ENCODE data around the gene EAPP. TPM values are rescaled to one million over a fixed set of nuclear protein-coding genes. Genes with fewer than 3 reads are reported as not detected.
"Not testable (repeated sequence)": the region's sequence is repeated elsewhere in the genome, so short reads cannot be mapped to it uniquely, and the experiment has no call there.

The EAPP gene
- total RNA-seq, 3 donors from 2014 or later, result 34.8 to 38.9 (median 35.7) TPM

DNA sequence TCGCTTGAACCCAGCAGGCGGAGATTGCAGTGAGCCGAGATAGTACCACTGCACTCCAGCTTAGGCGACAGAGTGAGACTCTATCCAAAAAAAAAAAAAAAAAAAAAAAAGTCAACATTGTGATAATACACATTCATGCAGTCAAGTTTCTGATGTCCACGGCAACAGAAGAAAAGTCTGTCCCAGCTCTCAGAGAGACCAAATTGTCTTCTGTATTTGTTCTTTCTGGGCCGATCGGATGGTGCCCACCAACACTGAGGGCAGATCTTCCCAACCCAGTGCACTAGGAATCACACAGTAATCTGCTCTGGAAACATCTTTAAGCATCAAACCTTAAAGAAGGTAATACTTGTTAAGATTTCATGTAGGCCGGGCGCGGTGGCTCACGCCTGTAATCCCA is 31.6 kb downstream of the EAPP start:
- no peaks in the 10 kb centered on the region for H3K4me1 Mint-ChIP-seq (ENCODE audit: low read depth)
- no peak for DNase-seq
- H3K27me3 Mint-ChIP-seq (ENCODE audit: low read depth), result no peaks in the 10 kb centered on the region
- ATAC-seq, result no peak
- H3K9me3 Mint-ChIP-seq, result no peaks in the 10 kb centered on the region
- H3K4me3 Mint-ChIP-seq, result no peak overlapping the region
- no peaks in the 10 kb centered on the region for H3K36me3 Mint-ChIP-seq (ENCODE audit: insufficient read depth)

DNA sequence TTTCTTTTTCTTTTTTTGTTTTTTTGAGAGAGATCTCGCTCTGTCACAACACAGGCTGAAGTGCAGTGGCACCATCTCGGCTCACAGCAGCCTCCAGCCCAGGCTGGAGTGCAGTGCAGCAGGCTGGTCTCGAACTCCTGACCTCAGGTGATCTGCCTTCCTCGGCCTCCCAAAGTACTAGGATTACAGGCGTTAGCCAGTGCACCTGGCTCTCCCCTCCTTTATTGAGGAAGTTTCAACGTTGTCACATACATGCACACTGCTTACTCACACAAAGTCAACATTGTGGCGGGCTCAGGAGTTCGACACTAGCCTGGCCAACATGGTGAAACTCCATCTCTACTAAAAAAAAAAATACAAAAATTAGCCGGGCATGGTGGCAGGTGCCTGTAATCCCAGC is 32.0 kb downstream of the EAPP start:
- H3K27me3 Mint-ChIP-seq (ENCODE audit: low read depth), result no peaks in the 10 kb centered on the region
- ATAC-seq (no peak), DNase-seq (no peak)
- H3K4me1 Mint-ChIP-seq (ENCODE audit: low read depth), result no peaks in the 10 kb centered on the region
- H3K36me3 Mint-ChIP-seq (ENCODE audit: insufficient read depth), result no peaks in the 10 kb centered on the region
- no peak overlapping the region for H3K4me3 Mint-ChIP-seq
- H3K9me3 Mint-ChIP-seq, result no peaks in the 10 kb centered on the region

DNA sequence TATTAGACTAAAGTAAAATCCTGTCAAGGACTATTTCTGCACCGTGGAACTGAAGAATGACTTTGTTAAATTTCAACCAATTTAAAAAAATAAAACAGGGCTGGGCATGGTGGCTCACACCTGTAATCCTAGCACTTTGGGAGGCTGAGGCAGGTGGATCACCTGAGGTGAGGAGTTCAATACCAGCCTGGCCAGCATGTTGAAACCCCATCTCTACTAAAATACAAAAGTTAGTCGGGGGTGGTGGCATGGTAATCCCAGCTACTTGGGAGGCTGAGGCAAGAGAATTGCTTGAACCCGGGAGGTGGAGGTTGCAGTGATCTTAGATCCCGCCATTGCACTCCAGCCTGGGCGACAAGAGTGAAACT is 34.4 kb downstream of the EAPP start:
- H3K9me3 Mint-ChIP-seq; H3K27me3 Mint-ChIP-seq (ENCODE audit: low read depth): not testable (repeated sequence)

DNA sequence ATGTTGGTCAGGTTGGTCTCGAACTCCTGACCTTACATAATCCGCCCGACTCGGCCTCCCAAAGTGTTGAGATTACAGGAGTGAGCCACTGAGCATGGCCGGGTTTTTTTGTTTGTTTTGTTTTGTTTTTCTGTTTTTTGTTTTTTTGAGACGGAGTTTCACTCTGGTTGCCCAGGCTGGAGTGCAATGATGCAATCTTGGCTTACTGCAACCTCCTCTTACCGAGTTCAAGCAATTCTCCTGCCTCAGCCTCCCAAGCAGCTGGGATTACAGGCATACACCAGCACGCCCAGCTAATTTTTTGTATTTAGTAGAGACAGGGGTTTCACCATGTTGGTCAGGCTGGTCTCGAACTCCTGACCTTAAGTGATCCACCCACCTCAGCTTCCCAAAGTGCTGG is 35.5 kb downstream of the EAPP start:
- not testable (repeated sequence) for H3K4me3 Mint-ChIP-seq; ATAC-seq; DNase-seq; H3K4me1 Mint-ChIP-seq (ENCODE audit: low read depth); H3K36me3 Mint-ChIP-seq (ENCODE audit: insufficient read depth); H3K27me3 Mint-ChIP-seq (ENCODE audit: low read depth); H3K9me3 Mint-ChIP-seq

More for the DNA sequence above, 34.4 kb downstream of the EAPP start:
- DNase-seq; ATAC-seq; H3K4me1 Mint-ChIP-seq (ENCODE audit: low read depth); H3K36me3 Mint-ChIP-seq (ENCODE audit: insufficient read depth); H3K4me3 Mint-ChIP-seq: not testable (repeated sequence)

DNA sequence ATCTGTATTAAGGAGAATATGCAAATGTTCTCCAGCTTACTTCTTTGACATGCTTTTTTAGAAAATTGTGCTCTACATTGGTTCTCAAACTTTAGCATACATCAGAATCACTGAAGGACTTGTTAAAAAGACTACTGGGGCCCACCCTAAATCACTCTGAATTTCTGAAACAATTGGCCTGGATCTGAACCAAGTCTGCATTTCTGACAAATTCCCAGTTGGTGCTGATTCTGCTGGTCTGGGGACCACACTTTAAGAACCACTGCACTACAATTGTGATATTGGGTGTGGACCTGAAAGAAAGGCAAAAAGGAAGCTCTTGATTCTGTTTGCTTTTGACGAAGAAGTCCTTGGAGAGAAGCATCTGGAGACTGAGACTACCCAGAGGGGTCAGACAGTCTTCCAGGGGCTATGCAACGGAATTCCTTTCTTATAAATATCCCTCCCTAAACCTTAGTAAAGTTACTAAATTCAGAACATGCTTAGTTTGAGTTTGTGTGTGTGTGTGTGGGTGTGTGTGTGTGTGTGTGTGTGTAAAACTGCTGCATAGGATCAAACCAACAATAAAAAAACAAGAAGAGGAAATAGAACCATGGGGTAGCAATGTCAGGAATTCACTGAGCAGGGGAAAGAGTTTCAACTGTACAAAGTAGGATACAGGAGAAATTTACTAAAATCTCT is 36.8 kb downstream of the EAPP start:
- DNase-seq (no peak), ATAC-seq (no peak)
- H3K4me3 Mint-ChIP-seq, result no peak overlapping the region
- H3K27me3 Mint-ChIP-seq (ENCODE audit: low read depth), result no peaks in the 10 kb centered on the region
- H3K4me1 Mint-ChIP-seq (ENCODE audit: low read depth), result no peaks in the 10 kb centered on the region
- no peaks in the 10 kb centered on the region for H3K36me3 Mint-ChIP-seq (ENCODE audit: insufficient read depth)
- no peaks in the 10 kb centered on the region for H3K9me3 Mint-ChIP-seq

DNA sequence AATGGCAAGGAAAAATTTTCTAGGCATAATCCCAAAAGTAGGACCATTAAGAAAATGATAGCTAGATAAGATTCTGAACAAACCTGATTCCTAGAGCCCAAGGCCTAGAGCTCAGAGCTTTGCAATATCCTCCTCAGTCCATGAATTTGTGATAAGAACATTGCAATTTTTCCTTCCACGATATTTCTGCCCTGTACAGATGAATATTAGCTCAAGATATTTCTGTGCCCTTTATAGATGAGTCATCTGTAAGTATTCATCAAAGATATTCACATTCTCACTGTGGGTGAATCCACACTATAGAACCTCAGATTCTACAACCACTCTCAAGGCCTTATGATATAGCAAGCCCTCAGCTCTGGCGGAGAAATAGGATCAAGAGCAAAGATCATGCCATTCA is 37.5 kb downstream of the EAPP start:
- DNase-seq (no peak), ATAC-seq (no peak)
- no peaks in the 10 kb centered on the region for H3K4me1 Mint-ChIP-seq (ENCODE audit: low read depth)
- no peak overlapping the region for H3K4me3 Mint-ChIP-seq
- H3K27me3 Mint-ChIP-seq (ENCODE audit: low read depth), result no peaks in the 10 kb centered on the region
- H3K36me3 Mint-ChIP-seq (ENCODE audit: insufficient read depth), result no peaks in the 10 kb centered on the region
- H3K9me3 Mint-ChIP-seq, result no peaks in the 10 kb centered on the region

DNA sequence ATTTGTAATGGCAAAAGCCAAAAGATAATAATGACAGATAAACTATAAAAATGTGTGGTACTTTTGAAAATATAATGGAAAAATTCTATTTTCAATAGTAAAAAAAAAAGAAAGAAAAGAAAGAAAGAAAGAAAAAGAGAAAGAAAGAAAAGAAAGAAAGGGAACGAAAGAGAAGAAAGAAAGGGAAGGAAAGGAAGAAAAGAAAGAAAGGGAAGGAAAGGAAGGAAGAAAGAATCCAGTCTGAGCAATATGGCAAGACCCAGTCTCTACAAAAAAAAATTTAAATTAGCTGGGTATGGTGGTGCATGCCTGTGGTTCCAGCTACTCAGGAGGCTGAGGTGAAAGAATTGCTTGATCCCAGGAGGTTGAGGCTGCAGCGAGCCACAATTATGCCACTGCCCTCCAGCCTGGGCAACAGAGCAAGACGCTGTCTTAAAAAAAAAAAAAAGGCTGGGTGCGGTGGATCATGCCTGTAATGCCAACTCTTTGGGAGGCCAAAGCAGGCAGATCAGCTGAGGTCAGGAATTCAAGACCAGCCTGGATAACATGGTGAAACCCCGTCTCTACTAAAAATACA is 38.4 kb downstream of the EAPP start:
- Mint-ChIP-seq H3K27me3 (ENCODE audit: low read depth) (no peaks in the 10 kb centered on the region), H3K4me1 (ENCODE audit: low read depth) (no peaks in the 10 kb centered on the region), H3K4me3 (no peak overlapping the region), H3K36me3 (ENCODE audit: insufficient read depth) (no peaks in the 10 kb centered on the region), H3K9me3 (no peaks in the 10 kb centered on the region)
- DNase-seq (no peak), ATAC-seq (no peak)

DNA sequence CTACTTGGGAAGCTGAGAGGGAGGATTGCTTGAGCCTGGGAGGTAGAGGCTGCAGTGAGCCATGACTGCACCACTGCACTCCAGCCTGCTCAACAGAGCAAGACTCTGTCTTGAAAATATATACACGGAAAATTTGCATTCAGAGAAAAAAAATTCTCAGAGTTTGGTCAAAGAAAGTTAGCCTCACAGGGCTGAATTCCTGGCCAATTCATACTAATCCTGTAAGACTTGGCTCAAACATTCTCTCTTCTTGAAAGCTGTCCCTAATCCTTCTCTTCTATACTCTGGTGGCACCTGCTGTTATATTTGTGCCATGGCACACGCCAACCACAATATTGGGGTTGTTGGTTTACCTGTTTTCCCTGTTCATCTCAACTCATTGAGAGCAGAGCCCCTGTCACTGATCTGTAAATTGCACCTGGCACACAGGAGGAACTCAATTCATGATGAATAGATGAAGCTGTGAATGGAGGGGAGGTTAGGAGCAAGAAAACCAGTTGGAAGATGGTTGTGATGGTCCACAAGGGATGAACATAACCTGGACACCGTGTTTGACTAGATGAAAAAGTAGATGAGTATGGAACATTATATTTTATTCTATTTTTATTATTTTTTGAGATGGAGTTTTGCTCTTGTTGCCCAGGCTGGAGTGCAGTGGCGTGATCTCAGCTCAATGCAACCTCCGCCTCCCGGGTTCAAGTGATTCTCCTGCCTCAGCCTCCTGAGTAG is 40.7 kb downstream of the EAPP start:
- Mint-ChIP-seq H3K4me1 (ENCODE audit: low read depth) (no peaks in the 10 kb centered on the region), H3K4me3 (no peak overlapping the region), H3K9me3 (no peaks in the 10 kb centered on the region), H3K27me3 (ENCODE audit: low read depth) (peaks cover 3% of the 10 kb centered on the region), H3K36me3 (ENCODE audit: insufficient read depth) (no peaks in the 10 kb centered on the region)
- no peak for DNase-seq
- no peak for ATAC-seq

DNA sequence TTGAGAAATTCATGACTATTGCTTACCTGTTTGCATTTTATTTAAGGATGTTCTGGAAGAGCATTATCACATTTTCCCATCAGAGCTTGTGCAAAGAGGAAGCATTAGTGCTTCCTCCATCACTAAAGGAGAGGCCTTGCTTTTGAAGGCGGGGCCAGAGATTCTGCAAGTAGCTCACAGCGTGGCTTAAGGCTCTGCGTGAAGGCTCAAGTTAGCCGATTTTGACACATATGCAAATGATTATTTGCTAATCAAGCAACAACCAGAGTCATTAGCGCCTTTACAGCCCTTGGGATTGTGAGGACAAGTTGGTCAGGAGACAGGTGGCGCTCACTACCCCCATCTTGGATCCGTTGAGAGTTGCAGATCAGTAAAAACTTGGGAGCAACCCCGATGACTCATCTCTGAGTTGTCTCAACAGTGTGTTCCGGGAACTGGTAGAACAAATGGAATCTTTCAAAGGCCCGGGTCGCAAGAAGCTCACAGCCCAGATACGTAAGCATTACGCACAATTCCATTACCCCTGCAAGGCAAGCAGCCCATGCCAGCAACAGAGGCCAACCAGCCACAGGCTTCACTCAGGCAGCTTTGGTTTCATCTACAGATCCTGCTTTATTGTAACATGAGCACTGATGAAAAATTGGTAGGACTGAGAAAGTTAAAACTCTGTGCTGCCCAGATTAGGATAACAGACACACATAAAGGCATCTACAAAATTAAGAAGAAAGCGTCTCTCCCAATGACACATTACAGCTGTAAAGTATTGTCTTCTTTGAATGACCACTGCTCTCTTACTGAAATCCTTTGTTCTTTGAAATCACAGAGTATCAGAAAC is 42.6 kb downstream of the EAPP start:
- H3K36me3 Mint-ChIP-seq (ENCODE audit: insufficient read depth), result no peaks in the 10 kb centered on the region

DNA sequence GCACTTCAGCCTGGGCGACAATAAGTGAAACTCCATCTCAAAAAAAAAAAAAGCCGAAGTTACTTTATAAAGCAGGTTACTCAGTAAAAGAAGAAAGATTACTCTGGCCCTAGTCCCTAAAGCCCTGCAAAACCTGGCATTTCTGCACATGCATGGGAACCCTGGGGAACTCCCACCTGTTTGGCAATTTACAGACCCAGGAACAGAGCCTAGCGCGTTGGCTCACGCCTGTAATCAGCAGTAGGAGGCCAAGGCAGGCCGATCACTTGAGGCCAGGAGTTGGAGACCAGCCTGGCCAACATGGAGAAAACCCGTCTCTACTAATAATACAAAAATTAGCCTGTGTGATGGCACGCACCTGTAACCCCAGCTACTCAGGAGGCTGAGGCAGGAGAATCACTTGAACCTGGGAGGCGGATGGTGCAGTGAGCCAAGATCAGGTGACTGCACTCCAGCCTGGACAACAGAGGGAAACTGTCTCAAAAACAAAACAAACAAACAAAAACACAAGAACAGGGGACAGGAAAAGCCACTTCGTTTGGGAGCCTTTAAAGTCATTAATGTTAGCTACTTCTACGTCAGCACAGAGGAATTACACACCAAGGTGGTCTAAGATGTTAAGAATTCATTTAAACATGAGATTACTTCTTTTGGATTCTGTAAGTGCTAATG is 43.4 kb downstream of the EAPP start:
- Mint-ChIP-seq H3K9me3 (no peaks in the 10 kb centered on the region), H3K27me3 (ENCODE audit: low read depth) (peaks cover 3% of the 10 kb centered on the region), H3K36me3 (ENCODE audit: insufficient read depth) (no peaks in the 10 kb centered on the region), H3K4me1 (ENCODE audit: low read depth) (no peaks in the 10 kb centered on the region), H3K4me3 (no peak overlapping the region)
- ATAC-seq, result no peak
- no peak for DNase-seq

More for the DNA sequence above, 42.6 kb downstream of the EAPP start:
- Mint-ChIP-seq H3K9me3 (no peaks in the 10 kb centered on the region), H3K27me3 (ENCODE audit: low read depth) (peaks cover 3% of the 10 kb centered on the region), H3K4me1 (ENCODE audit: low read depth) (no peaks in the 10 kb centered on the region), H3K4me3 (no peak overlapping the region)
- no peak for ATAC-seq
- DNase-seq, result no peak

DNA sequence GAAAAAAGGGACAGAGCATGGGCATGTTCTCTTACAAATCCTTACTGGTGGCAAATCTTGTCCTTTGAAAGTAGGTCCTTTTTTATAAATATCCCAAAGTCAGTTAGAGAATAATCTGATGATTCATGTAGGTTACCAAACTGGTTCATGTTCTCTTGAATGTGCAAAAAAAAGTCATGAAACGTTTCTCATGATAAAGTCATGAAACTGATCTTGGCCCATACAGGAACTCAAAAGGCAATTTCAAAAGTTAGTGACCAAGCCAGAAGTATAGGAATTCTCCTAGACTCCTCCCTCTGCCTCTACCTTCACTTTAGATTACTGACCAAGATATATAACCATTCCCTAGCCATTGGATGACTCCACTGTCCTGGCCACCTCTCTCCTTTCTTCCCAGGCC is 50.2 kb downstream of the EAPP start:
- H3K27me3 Mint-ChIP-seq (ENCODE audit: low read depth), result no peaks in the 10 kb centered on the region
- H3K36me3 Mint-ChIP-seq (ENCODE audit: insufficient read depth), result no peaks in the 10 kb centered on the region
- DNase-seq (no peak), ATAC-seq (no peak)
- H3K4me3 Mint-ChIP-seq, result no peak overlapping the region
- H3K9me3 Mint-ChIP-seq, result no peaks in the 10 kb centered on the region
- H3K4me1 Mint-ChIP-seq (ENCODE audit: low read depth), result no peaks in the 10 kb centered on the region

DNA sequence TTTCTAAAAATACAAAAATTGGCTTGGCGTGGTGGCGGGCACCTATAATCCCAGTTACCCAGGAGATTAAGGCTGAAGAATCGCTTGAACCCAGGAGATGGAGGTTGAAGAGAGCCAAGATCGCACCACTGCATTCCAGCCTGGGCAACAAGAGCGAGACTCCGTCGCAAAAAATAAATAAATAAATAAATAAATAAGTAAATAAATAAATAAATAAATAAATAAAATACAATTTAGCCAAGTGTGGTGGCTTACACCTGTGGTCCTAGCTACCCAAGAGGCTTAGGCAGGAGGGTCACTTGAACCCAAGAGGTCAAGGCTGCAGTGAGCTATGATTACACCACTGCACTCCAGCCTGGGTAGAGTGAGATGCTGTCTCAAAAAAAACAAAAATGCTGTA is 51.0 kb downstream of the EAPP start:
- Mint-ChIP-seq H3K4me1 (ENCODE audit: low read depth) (no peaks in the 10 kb centered on the region), H3K27me3 (ENCODE audit: low read depth) (no peaks in the 10 kb centered on the region), H3K36me3 (ENCODE audit: insufficient read depth) (no peaks in the 10 kb centered on the region), H3K4me3 (no peak overlapping the region), H3K9me3 (no peaks in the 10 kb centered on the region)
- ATAC-seq, result no peak
- DNase-seq, result no peak

DNA sequence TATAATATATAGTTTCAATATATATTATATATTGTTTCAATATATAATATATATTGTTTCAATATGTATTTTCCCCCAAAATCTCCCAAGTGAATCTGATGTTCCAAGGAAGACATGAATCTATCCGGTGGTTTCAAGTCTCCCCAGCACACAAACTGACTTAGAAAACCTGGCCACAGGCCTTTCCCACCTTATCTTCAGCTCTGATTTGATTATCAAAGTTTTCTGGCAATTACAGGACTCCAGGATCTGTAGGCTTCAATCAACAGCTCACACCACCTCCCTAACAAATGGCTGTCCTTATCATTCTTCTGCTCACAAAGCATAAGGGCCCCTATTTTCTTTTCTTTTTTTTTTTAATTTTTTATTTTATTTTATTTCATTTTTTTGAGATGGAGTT is 54.8 kb downstream of the EAPP start:
- no peak for DNase-seq
- no peak for ATAC-seq
- Mint-ChIP-seq H3K27me3 (ENCODE audit: low read depth) (no peaks in the 10 kb centered on the region), H3K4me1 (ENCODE audit: low read depth) (no peaks in the 10 kb centered on the region), H3K36me3 (ENCODE audit: insufficient read depth) (no peaks in the 10 kb centered on the region), H3K9me3 (no peaks in the 10 kb centered on the region), H3K4me3 (no peak overlapping the region)

DNA sequence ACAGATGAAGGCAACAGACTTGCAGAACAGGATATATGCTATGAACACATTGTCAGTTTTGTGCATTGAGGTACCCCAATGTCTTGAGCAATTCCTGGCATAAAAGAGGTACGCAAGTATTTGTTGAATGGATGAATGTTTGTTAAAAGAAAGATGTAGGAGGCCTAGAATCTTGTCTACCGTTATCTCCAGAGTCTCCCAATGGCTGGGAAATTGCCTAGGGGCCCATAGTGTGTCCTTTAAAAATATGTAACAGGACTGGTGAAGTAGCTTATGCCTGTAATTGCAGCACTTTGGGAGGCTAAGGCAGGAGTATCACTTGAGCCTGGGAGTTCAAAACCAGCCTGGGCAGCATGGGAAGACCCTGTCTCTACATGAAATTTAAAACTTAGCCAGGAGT is 57.0 kb downstream of the EAPP start:
- no peaks in the 10 kb centered on the region for H3K27me3 Mint-ChIP-seq (ENCODE audit: low read depth)
- no peak overlapping the region for H3K4me3 Mint-ChIP-seq

More for the DNA sequence above, 57.0 kb downstream of the EAPP start:
- DNase-seq (no peak), ATAC-seq (no peak)
- H3K36me3 Mint-ChIP-seq (ENCODE audit: insufficient read depth), result no peaks in the 10 kb centered on the region
- no peaks in the 10 kb centered on the region for H3K4me1 Mint-ChIP-seq (ENCODE audit: low read depth)
- no peaks in the 10 kb centered on the region for H3K9me3 Mint-ChIP-seq

All from activated T-cell treated with anti-CD3 and anti-CD28 coated beads, Interleukin-2, amount 50 U/mL, for 4 hours (primary cell).